Stimulated activated CD4-positive, alpha-beta T cell treated with anti-CD3 and anti-CD28 coated beads, Interleukin-15, amount 100 ng/mL, for 24 hours (primary cell): Measurements from ENCODE around the gene SLC39A7.

Experiments
- DNase-seq: peaks from one replicate; pipeline ENCODE4 v3.0.0-alpha.2; 2020

The SLC39A7 gene, protein sequence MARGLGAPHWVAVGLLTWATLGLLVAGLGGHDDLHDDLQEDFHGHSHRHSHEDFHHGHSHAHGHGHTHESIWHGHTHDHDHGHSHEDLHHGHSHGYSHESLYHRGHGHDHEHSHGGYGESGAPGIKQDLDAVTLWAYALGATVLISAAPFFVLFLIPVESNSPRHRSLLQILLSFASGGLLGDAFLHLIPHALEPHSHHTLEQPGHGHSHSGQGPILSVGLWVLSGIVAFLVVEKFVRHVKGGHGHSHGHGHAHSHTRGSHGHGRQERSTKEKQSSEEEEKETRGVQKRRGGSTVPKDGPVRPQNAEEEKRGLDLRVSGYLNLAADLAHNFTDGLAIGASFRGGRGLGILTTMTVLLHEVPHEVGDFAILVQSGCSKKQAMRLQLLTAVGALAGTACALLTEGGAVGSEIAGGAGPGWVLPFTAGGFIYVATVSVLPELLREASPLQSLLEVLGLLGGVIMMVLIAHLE

DNA sequence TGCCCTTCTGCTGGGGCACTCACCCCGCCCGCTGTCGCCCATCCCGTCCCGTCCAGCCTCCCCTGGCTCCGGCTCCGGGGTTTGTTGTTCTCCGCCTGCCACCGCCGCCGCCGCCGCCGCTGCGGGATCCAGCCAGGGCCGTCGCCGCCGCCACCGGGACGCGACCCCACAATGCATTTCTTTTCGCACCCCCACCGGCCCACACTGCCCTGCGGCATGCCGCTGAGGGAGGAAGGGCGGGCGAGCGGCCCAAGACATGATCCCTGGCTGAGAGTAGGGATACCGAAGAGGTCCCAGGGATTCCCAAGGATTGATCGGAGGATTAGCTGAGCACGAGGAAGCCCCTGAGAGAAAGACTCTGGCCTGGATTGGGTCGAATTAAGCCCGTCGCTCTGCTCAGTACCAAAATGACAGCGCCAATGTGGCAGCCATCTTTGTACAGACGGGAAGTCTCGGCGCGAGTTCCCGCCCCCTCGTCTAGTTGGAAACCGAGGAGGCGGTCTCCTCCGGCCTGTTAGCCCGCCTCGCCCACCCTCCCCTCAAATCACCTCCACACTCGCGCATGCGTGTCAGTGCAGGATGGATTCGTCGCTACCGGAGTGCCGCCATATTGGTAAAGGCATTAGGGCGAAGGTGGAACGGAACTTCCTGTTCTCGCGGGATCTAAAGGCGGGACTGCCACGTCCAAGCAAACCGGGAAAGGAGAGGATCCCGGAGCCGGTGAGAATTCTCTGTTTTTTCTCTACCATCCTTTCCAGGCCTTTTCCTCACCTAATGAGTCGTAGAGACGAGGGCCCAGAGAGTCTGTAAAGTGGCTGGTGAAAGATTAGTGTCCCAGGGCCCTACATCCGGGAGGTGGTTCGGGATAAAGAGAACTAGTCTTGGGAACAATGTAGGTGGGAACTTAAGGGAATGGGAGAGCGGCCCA, at the start of gene SLC39A7, which contains the start of gene RXRB:
SLC39A7 (plus strand) TSS at position 649 of the 928 bp plus-strand sequence. CDS start 379 bp downstream, outside the sequence.
RXRB (minus strand) TSS at position 447 of the 928 bp plus-strand sequence; CDS start at position 258, 189 bp downstream.
- peak; percentile 99 for DNase-seq

DNA sequence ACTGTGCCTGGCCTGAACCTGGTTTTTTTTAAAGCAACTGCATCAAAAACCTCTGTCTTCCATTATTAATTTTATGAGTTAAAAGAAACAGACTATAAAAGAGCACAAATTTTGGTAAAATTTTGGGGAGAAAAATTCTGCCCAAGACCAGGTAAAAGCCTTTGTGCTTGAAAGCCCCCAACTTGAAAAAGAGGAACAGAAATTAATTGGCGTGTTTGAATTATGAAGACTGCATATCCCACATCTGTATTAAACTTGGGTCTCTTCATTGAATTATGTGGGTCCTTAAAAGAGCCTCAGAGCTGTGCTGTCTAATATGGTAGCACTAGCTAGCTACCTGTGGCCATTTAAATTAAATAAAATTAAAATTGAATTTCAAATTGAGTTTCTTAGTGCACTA, 49.6 kb upstream of the SLC39A7 start:
- DNase-seq, result no peak

DNA sequence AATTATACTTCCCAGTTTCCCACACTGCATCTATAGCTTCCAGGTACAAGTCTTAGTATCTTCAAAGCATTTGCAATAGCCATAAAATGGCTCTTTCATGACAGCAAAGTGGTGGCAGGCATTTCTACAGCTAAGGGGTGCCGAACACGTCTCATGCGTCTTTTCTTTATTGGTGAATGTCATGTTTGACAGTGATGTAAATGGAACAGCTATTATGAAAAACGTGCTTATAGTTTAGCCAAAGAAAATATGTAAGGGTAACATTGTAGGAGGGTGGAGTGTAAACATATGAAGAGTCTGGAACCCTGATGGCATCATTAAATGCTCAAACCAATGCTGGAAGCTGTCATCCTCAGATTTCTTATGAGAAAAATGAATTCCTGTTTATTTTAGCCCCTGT, 46.3 kb upstream of the SLC39A7 start:
- no peak for DNase-seq

DNA sequence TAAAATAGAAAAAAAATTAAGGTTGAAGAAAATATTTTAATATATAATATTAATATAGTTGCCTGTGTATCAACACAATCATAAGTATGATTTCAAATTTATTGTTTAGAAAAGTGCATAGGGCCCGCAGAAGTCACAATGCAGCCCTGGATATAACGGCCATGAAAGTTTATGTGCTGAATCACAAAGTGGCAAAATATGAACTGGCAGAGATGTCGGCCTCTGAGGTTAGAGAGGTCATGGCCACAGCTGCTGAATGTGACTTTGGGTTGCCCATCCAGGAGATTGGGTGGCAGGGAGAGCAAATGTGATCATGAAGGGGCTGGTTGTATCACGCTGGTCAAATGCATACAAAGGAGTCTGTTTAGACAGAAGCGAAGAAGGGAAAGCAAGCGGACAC, 44.1 kb upstream of the SLC39A7 start:
- no peak for DNase-seq

DNA sequence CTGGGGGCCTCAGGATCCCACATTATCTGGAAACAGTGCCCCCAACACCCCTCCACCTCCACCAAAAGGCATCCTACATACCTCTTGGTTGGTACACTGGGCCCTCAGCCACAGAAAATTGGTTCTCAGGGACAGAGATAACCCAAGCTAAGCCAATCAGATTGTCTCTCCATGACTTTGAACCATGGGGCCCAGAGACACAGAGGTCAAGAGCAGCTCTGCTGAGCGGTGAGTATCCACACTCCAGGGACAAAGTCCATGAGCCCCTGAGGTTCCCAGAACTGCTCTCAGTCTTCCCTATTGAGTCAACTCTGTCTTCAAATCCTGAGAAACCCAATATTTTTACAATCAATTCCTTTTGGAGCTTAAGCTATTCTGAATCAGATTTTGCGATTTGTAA, 43.7 kb upstream of the SLC39A7 start:
- no peak for DNase-seq

DNA sequence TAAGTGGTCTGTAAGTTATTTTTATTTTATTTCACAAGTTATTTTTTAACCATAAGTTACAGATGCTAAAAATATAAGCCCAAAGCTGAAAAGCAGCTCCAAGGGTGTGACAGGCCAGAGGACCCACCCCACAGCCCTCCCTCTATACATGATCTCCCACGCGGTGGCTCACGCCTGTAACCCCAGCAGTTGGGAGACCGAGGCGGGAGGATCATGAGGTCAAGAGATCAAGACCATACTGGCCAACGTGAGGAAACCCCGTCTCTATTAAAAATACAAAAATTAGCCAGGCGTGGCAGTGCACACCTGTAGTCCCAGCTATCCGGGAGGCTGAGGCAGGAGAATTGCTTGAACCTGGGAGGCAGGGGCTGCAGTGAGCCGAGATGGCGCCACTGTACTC, 40.6 kb upstream of the SLC39A7 start:
- DNase-seq, result no peak

DNA sequence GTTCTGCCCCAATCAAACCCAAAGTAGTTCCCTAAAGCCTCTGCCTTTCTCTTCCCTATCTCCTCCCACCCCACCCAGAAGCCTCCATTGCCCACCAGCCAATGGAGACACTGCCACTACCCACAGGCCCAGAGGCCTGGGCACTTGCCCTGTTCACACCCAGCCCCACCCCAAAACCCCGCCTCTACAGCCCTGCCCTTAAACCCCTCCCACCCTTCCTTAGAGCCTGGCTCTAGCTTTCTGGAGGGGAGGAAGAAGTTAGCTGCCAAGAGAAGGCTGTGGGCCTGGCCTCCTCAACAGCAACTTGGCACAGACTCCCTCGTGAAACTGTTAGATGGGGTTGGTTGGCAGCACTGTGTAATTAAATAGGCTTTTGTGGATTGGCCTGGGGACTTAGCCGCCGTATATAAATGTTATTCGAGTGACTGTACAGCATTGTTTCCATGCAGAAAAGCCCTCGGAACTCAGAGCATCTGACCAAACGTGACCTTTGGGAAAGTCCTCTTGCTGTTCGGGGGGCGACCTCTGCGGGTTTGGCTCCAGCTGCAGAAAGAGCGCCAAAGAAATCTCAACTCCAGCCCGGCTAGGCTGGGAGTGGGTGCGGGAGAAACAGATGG, 39.8 kb upstream of the SLC39A7 start:
- peak; percentile 29 for DNase-seq

DNA sequence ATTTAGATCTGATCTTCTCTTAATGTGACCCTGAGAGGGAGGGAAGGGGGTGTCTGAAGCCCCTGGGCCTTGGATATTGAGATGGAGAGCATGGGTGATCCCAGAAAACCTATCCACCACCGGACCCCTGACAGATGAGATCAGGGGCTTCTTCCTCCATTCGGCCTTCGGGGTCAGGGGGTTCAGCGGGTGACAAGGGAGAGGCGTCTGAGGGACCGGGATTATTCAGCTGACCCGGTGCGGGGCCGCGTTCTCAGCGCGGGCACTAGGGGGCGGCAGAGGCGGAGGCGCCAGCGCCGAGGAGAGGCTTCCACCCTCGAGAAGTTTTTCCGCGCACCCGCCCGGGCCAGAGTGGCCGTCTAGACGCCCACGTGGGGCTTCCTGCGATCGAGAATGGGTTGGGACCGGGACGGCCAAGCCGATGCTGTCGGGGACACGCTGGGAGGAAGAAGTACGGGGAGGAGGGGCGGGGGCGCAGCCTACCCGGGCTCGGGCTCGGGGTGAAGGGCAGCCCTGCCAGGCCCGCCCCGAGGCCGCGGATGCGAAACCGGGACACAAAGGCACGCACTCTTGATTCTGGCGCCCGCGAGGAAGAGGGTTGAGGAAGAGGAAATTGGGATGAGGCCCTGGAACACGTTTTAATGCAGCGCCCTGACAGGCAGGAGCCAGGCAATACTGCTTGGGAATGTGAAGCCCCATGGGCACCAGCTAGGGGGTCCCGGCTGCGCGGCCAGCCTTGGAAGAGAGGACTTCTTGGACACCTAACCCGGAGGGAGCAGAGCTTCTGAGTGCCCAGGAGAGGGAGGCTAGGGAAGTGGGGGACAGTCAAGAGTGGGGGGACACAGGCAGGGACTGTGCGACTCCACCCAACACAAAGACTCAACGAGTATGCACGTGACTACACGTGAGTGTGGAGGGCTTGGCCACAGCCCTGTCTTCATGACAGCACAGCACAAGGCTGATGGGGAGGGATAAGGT, 39.0 kb upstream of the SLC39A7 start:
- peak; percentile 91 for DNase-seq

DNA sequence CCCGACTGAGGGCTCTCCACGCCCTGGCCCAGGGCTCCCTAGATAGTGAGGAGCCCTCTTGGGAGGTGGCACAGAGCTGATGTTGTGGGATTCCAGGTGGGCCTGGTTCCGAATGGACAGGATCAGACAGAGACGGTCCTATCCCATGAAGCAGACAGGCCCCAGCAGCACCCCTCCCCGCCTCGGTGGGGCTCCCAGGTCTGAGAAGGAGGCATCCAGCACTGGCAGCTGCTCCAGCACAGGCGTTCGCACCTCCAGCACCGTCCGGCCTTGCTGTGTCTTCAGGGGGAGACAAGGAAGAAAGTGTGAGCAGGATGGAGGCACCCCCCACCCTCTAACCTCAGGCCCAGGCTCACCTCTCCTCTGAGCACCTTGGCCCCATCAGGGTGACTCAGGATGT, 37.1 kb upstream of the SLC39A7 start:
- no peak for DNase-seq

DNA sequence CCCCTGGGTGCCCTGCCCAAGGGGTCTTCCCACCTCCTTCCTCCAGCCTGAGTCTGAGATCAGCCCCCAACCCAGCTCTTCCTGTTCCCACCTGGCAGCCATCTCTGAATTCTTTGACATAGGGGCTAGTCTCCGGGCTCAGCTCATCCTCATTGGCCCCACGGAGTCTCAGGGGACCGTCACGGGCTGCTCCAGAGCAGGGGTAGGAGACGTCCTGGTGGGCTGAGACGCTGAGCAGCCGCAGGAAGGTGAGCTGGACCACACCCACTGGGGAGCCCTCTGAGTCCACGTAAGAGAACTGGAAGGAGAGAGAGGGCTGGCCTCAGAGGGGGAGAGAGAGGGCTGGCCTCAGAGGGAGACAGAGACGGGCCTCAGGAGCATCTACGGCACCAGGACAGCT, 36.5 kb upstream of the SLC39A7 start:
- no peak for DNase-seq

DNA sequence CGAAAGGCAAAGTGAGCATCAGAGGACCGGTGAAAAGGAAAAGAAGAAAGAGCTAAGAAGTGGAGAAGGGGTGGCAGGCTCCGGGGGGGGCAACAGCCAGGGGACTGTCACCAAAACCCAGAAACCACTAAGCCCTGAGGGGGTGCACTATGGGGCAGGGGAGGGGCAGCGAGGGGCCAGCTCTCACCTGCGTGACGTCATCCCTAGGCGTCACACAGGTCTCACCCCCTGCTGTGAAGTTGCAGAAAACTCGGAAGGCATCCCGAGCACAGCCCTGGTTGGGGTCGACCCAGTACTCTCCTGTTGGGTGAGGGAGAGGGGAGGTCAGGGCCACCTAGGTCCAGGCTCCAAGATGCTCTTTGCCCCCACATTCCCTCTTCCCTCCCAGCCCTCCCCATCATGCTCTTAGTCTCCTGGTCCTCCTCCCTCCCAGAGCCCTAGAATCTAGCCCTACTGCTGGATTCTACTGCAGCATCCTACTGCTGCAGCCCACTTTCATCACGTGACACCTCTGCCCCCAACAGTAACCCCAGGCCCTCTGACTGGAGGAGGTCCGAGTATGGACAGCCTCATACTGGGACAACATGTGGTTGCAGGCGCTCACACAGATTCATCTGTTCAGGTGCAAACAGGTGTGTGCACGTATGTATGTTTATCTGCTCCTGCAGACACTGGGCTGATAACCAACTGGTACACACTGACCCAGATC, 35.8 kb upstream of the SLC39A7 start:
- no peak for DNase-seq

DNA sequence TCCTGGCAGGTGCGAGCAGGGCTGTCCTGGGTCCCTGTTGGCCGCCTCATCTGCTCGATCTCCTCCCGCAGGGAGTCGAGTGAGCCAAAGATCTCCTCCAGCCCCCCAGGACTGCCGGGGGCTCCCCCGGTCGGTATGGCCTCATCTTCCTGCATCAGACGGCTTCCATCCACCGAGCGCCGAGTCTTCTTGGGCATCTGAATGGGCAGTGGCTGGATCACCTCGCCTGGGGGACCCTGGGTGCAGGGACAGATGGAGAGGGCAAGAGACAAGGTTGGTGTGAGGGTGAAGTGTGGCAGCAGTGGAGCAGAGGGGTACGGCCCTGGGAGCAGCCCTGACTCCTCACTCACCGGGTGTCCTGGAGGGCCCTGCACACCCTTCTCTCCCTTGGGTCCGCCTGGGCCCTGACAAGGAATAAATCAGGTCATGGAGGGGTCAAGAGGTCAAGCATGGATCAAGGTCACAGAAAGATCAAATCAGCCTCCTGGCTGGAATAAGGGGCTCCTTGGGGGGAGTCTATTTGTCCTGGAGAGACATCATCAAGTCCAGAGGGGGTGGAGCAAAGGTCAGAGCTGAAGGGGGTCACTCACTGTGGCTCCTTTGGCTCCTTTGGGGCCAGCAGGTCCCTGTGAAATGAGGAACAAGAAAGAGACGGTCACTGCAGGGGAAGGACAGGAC, 34.9 kb upstream of the SLC39A7 start:
- DNase-seq, result no peak

DNA sequence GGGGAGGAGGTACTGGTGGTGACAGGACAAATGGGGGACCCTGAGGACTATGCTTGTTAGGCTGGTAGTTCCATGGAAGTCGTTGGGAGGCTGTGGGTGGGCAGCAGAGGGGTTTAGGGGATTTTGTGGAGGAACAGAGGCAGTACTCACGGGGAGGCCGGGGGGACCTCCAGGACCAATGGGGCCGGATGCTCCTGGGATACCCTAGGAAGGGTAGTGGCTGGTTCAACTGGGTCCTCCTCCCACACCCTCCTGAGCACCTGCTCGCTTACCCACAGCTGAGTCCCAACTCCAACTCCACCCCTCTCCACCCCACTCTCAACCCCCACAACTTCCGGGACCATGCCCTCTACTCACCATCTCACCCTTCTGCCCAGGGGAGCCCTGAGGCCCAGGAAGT, 34.3 kb upstream of the SLC39A7 start:
- no peak for DNase-seq

DNA sequence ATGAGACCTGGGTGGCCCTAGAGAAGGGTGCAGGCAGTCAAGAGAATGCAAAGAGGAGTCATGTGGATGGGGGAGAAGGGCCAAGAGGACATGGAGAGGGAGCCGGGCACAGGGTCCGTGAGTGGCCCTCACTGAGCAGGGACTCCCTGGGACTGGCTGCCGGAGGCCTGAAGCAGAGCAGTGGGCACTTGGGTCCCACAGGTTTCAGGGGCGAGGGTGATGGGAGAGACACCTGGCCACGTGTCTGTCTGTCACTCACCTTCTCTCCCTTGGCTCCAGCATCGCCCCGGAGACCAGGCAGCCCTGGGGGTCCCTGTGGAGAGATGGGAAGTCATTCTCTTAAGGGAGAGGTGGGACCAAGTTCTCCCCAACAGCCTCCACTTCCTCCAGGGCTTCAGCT, 33.9 kb upstream of the SLC39A7 start:
- no peak for DNase-seq

DNA sequence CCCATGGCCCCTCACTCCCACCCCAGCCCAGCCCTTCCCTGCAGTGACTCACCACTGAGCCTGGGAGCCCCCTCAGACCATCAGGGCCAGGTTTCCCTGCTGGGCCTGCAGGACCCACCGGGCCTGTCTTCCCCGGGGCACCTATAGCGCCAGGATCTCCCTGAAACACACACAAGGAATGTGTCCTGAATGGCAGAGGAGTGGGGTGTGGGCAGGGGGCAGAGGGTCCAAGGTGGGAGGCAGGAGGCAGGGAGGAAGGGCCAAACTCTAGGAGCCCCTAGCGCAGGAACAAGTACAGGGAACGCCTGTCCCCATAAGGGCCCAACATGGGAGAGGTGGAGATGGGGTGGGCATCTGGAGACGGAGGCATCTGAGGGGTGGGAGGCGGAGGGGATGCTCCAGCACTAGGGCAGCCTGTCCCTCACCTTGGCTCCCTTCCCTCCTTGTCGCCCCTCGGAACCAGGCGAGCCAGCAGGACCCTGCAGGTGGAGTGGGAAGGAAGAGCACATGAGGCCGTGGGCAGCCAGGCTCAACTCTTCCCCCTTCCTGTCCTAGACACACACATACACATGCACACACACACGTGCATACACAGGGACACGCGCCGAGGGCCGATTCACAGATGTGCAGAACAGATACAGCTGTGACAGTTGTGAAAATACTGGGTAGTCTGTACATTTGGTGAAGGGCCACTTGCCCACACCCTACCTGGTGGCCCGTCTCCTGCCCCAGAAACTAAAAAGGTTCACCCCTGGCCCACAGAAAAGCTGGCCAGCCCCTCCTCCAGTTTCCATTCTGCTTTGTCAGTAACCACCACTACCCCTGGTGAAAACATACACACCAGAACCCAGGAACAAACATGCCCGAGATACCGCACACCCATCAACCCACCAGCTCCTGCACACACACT, 33.0 kb upstream of the SLC39A7 start:
- no peak for DNase-seq

DNA sequence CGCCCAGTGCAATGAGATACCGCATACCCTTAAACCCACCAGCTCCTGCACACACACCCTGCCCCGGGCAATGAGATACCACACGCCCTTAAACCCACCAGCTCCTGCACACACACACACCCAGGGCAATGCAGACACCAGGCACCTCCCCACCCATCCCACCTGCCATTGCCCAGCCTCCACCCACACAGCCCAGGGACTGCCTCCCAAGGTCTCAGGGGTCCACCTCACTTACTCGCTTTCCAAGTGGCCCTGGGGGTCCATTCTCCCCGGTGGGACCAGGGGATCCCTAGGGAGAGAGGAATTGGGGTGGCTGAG, 32.4 kb upstream of the SLC39A7 start:
- DNase-seq, result no peak

DNA sequence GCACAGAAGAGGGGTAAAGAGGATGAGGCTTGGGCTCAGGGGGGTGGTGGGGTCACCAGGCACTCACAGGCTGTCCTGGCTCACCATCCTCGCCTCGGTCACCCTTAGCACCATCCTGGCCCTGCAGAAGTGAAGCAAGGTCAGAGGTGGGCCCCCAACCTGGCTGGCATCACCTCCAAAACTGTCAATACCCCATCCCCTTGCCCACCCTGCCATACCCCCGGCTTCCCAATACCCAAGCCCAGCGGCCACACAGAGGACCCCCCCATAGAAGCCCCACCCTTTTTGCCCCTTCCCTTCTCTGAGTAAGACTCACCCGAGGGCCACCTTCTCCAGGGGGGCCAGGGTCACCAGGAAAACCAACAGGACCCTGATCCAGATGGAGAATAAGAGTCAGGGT, 32.0 kb upstream of the SLC39A7 start:
- DNase-seq, result no peak

DNA sequence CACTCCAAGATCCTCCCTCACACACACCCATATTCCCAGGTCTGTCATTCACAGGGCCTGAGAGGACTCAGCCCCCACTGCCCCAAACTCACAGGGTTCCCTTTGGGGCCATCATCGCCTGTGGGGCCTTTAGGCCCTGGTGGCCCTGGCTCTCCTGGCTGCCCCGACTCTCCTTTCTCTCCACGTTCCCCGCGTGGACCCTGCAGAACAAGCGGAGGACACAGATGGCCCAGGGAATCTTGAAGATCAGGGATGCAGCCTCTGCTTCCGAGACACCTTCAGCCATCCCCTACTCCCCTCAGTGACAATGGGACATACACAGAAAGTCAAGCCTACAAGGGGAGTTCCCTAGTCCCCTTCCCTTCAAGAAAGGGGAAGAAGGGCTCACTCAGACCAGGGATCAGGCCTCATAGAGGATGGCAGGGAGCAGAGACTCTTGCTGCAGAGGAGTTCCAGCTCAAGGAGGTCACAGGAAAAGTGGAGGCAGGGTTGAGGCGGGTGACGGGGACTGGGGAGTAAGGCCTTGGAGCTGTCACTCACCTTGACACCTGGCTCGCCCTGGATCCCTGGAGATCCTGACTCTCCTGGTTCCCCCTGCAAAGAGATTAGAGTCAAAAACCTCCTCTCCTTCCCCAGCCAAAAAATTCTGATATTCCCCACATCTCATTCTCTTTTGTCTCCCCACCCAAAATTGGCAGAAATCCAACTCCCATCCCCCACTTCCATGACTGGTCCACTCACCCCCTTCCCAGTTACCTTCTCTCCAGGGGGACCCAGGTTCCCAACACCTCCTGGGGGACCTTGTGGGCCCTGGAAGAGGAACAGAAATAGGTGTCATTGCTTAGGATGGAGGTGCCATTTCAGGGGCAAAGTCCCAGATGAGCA, 31.1 kb upstream of the SLC39A7 start:
- DNase-seq, result no peak
